SH-SY5Y (cell line): ENCODE data around the gene LRRK1.

ENCODE experiments used
- GATA2 ChIP-seq: IDR thresholded peaks from 2 replicates; pipeline ENCODE4 v1.6.1; 2011; ENCODE audit warnings: mild to moderate bottlenecking, low read depth, low read length
- GATA3 ChIP-seq: IDR thresholded peaks from 2 replicates; pipeline ENCODE4 v1.6.1; 2011; ENCODE audit warnings: low read depth, mild to moderate bottlenecking, low read length, moderate library complexity

Gene LRRK1

DNA sequence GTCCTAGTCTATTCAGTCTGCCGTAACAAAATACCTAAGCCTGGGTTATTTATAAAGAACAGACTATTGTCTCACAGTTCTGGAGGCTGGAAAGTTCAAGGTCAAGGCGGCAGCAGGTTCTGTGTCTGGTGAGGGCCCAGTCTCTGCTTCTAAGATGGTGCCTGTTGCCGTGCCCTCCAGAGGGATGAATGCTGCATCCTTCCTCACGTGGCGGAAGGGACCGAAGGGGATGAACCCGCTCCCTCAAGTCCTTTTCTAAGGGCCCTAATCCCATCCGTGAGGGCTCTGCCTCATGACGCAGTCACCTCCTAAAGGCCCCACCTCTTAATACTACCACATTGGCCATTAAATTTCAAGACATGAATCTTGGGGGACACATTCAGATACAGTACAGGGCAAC is 199.0 kb downstream of the LRRK1 start:
- no peak for TF ChIP-seq GATA2
- TF ChIP-seq GATA3 = no peak

DNA sequence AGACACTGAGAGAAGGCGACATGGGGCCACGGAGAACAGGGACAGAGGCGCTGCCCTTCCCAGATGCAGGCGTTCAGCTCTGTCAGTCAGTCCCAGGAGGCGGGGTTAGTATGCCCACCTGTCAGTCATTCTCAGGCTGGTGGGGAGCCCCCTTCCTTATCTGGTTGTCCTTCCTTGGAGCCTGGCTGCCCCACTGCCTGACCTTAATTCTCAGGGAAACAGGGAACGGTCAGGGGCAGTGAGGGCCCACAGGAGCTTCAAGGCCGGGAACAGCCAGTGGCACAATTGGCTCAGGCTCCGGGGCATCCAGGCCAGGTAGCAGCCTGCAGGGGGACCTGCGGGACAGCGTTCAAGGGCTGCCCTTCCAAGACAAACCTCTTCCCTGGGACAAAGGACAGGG is 199.5 kb downstream of the LRRK1 start:
- TF ChIP-seq GATA3 (no peak), GATA2 (no peak)

DNA sequence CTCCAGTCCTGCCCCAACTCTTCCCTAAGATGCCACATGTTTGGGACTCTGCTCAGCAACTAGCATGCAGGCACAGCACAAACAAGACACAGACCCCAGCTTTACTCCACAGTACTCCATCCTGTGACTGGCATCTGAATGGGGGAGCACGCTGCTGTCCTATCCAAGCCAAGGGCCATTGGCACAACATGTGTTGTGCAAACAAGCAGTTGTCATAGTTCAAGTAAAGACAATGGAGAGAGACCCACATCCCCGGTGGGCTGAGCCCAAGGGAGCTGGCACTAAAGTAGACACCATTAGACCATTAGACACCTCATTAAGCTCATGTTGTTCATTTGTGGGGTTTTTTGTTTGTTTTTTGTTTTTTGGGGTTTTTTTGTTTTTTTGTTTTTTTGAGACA is 200.0 kb downstream of the LRRK1 start:
- TF ChIP-seq GATA3 = no peak
- TF ChIP-seq GATA2 = no peak
